Adrenal gland (tissue), 5 donors: ENCODE data around the gene IL17RD.

Experiments
- POLR2A ChIP-seq, 2 donors: fragments of 450-650 bp; IDR thresholded peaks; one replicate each; pipeline ENCODE4 v1.6.1; 2017; ENCODE audit warnings: antibody characterized with exemption in 2 of 2, mild to moderate bottlenecking in 2 of 2, moderate library complexity in 1 of 2
- TF ChIP-seq, protein P1 (sequence below), 6 experiments: fragments of 450-650 bp in 4 of 6; fragments of 200-600 bp in 2 of 6; sonication (generic) in 1 of 6; IDR thresholded peaks; 1 replicate in 5 of 6; 2 replicates in 1 of 6; pipeline versions ENCODE4 v1.5.1 to v1.8.0; 2016 to 2021; ENCODE audit warnings: antibody characterized with exemption in 6 of 6, mild to moderate bottlenecking in 2 of 6, moderate library complexity in 1 of 6
- donor health status: DM: no; HTN: no; CAD: no.

DNA sequence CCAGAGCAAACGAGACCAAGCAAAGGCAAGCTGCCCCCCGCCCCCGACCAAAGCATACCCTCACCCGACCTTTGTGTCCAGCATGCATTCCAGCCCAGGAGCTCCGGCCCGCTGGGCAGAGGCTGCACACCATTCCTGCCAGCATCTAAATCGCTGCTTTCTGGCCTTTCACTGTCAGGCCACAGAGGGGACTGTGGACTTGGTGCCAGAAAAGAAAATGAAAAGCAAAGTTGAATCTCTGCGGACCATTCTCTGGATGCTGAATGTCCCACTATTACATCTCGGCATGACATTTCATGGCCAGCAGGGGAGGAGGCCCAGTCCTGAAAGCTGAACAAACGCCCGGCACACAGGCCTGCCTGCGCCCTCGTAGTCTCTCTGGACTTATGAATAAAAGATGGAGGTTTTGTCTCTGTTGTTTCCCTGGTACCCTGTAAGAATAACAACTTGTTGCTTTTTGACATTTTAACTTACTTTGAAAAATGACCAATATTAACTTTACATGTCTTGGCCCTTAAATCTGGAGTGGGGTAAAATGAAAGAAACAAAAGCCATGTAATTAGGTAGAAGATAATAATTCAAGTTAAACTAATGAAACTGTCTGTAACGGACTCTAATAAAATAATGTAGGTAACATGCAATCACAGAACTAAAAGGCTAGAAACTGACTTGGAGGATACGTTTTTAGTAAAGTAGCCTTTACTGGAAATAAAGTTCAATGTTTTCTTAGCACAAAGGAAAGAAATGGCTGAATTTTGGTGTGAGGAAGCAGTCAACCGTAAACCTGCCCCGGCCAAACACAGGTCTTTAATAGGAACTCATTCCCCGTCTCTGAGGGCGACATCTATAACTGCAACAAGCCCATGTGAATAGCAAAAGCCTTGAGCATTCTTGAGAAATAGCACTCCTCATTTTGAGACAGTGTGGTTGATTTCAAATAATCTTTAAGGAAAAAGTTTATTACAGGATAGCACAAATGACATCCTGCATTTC lies 12.7 kb downstream of the IL17RD start:
- TF ChIP-seq, protein P1, sequence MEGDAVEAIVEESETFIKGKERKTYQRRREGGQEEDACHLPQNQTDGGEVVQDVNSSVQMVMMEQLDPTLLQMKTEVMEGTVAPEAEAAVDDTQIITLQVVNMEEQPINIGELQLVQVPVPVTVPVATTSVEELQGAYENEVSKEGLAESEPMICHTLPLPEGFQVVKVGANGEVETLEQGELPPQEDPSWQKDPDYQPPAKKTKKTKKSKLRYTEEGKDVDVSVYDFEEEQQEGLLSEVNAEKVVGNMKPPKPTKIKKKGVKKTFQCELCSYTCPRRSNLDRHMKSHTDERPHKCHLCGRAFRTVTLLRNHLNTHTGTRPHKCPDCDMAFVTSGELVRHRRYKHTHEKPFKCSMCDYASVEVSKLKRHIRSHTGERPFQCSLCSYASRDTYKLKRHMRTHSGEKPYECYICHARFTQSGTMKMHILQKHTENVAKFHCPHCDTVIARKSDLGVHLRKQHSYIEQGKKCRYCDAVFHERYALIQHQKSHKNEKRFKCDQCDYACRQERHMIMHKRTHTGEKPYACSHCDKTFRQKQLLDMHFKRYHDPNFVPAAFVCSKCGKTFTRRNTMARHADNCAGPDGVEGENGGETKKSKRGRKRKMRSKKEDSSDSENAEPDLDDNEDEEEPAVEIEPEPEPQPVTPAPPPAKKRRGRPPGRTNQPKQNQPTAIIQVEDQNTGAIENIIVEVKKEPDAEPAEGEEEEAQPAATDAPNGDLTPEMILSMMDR (IDR thresholded peaks at IDR 0.05) = no peak
- no peak for TF ChIP-seq POLR2A (IDR thresholded peaks at IDR 0.05)
